Kidney epithelial cell (primary cell): Measurements from ENCODE around the gene TRIP13. TPM values are rescaled to one million over a fixed set of nuclear protein-coding genes. Genes with fewer than 3 reads are reported as not detected.

Experiments
- DNase-seq: peaks from one replicate; pipeline ENCODE4 v3.0.0-alpha.2; 2010; ENCODE audit warnings: low read depth
- H3K27me3 ChIP-seq: 2 replicates; pipeline ENCODE4 v1.6.0; 2011; ENCODE audit warnings: low read length; ENCODE audit not compliant: control insufficient read depth, insufficient read depth
- H3K36me3 ChIP-seq: 2 replicates; pipeline ENCODE4 v1.5.1; 2011; ENCODE audit warnings: low read length; ENCODE audit not compliant: control insufficient read depth, insufficient read depth
- H3K4me3 ChIP-seq: 2 replicates; pipeline ENCODE4 v1.5.1; 2011; ENCODE audit warnings: low read depth, mild to moderate bottlenecking, control low read depth, low read length
- total RNA-seq: library from RNA; depleted of rRNA; stranded (reverse); fragments of >200 nt; gene quantifications from 2 replicates; pipeline ENCODE4 v1.2.3, GENCODE V29; 2015
- TF ChIP-seq, protein P1 (sequence below): IDR thresholded peaks from 2 replicates; pipeline ENCODE4 v1.5.1; 2011; ENCODE audit warnings: mild to moderate bottlenecking, moderate library complexity, low read length, control low read depth, inconsistent platforms; ENCODE audit not compliant: insufficient read depth, poor library complexity, severe bottlenecking

The TRIP13 gene
- total RNA-seq, 1 donor from 2014 or later, result 7.4 TPM

DNA sequence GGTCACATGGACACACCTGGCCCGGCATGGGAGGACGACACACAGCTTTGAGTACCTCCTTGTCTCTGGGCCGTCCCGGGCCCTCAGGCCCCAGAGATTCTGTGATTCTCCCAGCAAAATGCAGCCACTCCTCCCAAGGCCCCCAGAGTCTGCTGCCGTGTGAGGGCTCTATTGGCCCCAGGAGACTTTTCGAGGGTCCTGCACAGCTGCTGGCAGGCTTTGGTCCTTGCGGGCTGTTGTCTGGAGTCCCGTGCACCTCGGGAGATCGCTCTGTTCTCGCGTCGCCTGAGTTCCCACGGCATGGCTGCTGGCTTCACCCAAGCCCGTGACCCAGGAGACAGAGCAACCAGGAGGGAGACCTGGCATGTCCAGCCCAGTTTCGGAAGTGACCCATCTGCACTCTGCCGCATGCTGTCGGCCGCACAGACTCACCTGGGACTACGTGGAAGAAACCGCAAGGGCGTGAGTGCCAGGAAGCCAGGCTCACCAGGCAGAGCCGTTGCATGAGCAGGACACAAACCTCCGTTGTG lies 69.1 kb downstream of the TRIP13 start:
- Histone ChIP-seq H3K27me3 (peaks cover 47% of the 10 kb centered on the region), H3K36me3 (no peaks in the 10 kb centered on the region), H3K4me3 (no peak overlapping the region)
- no peak for DNase-seq
- TF ChIP-seq, protein P1, sequence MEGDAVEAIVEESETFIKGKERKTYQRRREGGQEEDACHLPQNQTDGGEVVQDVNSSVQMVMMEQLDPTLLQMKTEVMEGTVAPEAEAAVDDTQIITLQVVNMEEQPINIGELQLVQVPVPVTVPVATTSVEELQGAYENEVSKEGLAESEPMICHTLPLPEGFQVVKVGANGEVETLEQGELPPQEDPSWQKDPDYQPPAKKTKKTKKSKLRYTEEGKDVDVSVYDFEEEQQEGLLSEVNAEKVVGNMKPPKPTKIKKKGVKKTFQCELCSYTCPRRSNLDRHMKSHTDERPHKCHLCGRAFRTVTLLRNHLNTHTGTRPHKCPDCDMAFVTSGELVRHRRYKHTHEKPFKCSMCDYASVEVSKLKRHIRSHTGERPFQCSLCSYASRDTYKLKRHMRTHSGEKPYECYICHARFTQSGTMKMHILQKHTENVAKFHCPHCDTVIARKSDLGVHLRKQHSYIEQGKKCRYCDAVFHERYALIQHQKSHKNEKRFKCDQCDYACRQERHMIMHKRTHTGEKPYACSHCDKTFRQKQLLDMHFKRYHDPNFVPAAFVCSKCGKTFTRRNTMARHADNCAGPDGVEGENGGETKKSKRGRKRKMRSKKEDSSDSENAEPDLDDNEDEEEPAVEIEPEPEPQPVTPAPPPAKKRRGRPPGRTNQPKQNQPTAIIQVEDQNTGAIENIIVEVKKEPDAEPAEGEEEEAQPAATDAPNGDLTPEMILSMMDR, result no peak

DNA sequence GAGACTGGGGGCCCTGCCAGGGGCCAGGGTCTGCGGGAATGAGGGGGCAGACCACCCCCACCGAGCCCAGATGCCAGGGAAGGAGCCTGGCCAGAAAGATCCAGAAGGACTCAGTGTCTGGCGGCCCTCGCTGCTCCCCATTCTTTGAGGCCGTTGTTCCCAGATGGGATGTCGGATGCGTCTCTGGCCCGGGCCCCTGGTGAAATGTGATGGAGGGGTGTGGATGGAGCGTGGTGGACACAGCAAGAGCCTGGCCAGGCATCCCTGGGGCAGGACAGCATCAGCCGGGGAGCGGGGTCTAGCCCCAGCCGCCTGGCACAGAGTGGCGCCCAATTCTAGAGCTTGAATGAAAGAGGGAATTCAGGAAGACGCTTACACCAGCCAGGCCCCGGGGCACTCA lies 69.7 kb downstream of the TRIP13 start:
- Histone ChIP-seq H3K36me3 (no peaks in the 10 kb centered on the region), H3K27me3 (peaks cover 51% of the 10 kb centered on the region), H3K4me3 (no peak overlapping the region)
- no peak for DNase-seq
- TF ChIP-seq, protein P1, result no peak

DNA sequence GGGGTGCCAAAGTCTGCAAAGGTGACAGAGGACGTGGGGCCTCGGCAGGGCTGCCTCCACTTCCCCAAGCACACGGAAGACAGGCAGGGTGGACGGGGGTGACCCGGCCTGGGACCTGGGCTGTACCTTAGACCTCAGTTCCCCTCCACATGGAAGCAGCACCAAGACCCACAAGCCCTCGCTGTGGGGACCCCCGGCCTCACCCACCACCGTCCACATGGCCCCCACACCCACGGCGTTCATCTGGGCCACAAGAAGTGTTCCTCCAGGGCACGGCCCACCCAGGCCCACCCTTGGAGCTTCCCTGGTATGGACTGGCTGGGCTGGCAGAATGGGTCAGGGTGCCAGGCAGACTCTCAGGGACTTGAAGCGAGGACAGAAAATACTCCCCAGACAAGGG lies 70.1 kb downstream of the TRIP13 start:
- DNase-seq, result no peak
- Histone ChIP-seq H3K27me3 (peaks cover 52% of the 10 kb centered on the region), H3K4me3 (no peak overlapping the region), H3K36me3 (no peaks in the 10 kb centered on the region)
- TF ChIP-seq, protein P1, result no peak

DNA sequence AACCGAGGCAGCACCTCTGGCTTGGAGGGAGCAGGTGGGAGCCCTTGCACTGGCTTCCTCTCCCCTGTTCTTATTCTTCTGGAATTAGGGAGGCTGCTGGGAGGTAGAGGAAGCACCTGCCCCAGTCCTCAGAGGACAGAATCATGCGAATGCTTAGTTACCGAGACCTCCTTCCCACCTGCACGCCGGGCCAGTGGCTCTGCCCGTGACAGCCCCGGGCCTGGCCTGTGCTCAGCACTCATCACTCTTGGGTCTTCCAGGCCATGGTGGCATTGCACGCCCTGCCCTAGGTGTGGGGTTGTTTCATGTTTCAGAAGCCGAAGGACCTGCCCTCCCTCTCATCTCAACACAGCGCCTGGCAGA lies 70.6 kb downstream of the TRIP13 start:
- TF ChIP-seq, protein P1, result no peak
- peaks cover 55% of the 10 kb centered on the region for H3K27me3 ChIP-seq
- H3K4me3 ChIP-seq, result no peak overlapping the region
- no peak for DNase-seq
- no peaks in the 10 kb centered on the region for H3K36me3 ChIP-seq

DNA sequence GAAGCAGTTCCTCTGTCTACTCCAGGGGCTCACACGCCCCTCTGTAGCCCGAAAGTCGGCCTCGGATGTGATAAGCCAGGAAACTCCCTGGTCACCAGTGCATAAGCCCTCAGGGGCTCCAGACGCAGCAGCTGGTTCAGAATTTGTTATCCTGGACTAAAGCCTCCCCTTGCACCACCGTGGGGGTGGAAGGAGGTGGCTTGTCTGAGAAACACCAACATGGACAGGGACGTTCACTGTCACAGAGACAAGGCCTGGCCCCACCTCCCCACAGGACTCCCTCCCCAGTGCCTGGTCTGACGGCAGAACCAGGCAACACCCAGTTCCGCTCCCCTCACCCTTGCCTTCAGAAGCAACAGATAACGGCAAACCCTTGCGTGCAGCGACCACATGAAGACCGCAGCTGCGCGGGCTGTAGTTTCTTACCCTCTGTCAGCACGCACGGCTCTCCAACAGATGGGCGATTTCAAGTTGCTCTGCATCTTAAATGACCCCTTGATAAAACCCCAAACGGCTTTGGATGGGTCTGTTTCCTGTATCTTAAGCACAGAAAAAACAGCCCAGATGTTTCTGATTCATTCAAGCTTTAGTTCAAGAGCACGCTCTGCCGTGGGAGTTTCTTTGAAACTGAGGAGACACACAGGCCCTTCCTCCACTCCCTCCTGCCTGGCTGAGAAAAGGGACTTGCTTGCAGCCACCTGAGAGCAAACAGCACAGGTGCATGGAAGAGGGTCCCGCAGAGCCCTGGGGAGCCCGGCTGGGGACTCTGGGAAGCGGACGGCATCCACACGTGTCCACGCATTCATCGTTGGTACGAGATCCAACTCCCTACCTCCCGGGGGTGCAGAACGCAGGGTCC lies 71.2 kb downstream of the TRIP13 start:
- Histone ChIP-seq H3K27me3 (peaks cover 58% of the 10 kb centered on the region), H3K4me3 (no peak overlapping the region), H3K36me3 (no peaks in the 10 kb centered on the region)
- TF ChIP-seq, protein P1, result no peak
- DNase-seq, result peak; percentile 14

DNA sequence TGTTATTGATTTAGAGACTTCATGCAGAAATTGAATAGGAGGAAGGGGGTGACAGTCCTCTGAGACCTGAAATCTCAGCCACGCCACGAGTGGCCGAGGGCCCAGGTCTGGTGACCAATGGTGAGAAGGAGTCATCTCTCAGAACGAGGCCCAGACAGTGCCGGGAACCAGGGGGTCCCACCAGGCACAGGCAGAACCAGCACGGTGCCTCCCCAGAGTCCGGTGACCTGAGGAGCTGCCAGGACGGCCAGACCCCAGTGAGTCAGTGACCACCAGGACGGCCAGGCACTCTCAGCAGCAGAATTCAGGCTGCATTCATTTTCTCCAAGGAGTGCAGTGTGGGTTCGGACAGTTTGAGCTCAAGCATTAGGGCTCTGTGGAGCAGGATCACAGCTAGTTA lies 72.1 kb downstream of the TRIP13 start:
- Histone ChIP-seq H3K36me3 (no peaks in the 10 kb centered on the region), H3K4me3 (no peak overlapping the region), H3K27me3 (peaks cover 59% of the 10 kb centered on the region)
- TF ChIP-seq, protein P1, result no peak
- DNase-seq, result no peak
